Ascending aorta (tissue), 2 donors: ENCODE measurements around the gene CCDC150. TPM values are rescaled to one million over a fixed set of nuclear protein-coding genes. Genes with fewer than 3 reads are reported as not detected.

ENCODE experiments used
- DNase-seq, 2 donors: peaks; one replicate each; pipeline ENCODE4 v3.0.0-alpha.2; 2019; ENCODE audit warnings: low spot score in 2 of 2
- H3K27ac ChIP-seq, 2 donors: fragments of 200-600 bp; sonication (generic); one replicate each; pipeline ENCODE4 v1.5.1; 2016 to 2017; ENCODE audit warnings: mild to moderate bottlenecking in 1 of 2
- H3K27me3 ChIP-seq: fragments of 200-600 bp; sonication (generic); one replicate; pipeline ENCODE4 v1.5.1; 2017
- H3K36me3 ChIP-seq, 2 donors: fragments of 200-600 bp; sonication (generic); one replicate each; pipeline ENCODE4 v1.5.1; 2016
- H3K4me1 ChIP-seq, 2 donors: fragments of 200-600 bp; sonication (generic); one replicate each; pipeline ENCODE4 v1.5.1; 2016 to 2017; ENCODE audit warnings: mild to moderate bottlenecking in 1 of 2
- H3K4me3 ChIP-seq, 2 donors: fragments of 200-600 bp; sonication (generic); one replicate each; pipeline ENCODE4 v1.5.1; 2016 to 2017; ENCODE audit warnings: mild to moderate bottlenecking in 1 of 2
- H3K9me3 ChIP-seq, 2 donors: fragments of 200-600 bp; sonication (generic); one replicate each; pipeline ENCODE4 v1.5.1; 2016
- CTCF ChIP-seq, 3 experiments: fragments of 200-600 bp in 2 of 3; fragments of 450-650 bp in 1 of 3; sonication (generic) in 2 of 3; IDR thresholded peaks; one replicate each; pipeline ENCODE4 v1.5.1; 2016 to 2019; ENCODE audit warnings: antibody characterized with exemption in 3 of 3, mild to moderate bottlenecking in 1 of 3, moderate library complexity in 1 of 3
- intact Hi-C: fragments of 100-400 bp; cut with DNase I; formaldehyde crosslinking; loops from one replicate; pipeline ENCODE4 v1.15.1; 2023
- total RNA-seq: library from RNA; depleted of rRNA; stranded (reverse); fragments of >200 nt; gene quantifications from one replicate; pipeline ENCODE4 v1.1.0, GENCODE V29; 2016

The CCDC150 gene
- total RNA-seq, 1 donor from 2014 or later, result 7.1 TPM

DNA sequence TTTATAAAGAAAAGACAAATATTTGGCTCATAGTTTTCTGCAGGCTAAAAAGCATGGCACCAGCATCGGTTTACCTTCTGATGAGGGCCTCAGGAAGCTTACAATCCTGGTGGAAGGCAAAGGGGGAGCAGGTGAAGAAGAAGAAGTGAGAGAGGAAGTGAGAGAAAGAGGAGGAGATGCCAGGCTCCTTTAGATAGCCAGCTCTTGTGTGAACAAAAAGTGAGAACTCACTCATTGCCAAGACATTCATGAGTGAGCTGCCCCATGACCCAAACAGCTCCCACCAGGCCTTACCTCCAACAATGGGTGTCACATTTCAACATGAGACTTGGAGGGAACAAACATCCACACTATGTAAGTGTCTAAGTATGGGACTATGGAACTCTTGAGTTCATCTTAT lies 14.3 kb downstream of the CCDC150 start:
- TF ChIP-seq CTCF (IDR thresholded peaks at IDR 0.05), result no peak
- H3K4me3 ChIP-seq, result no peak overlapping the region
- DNase-seq, result no peak
- no peaks in the 10 kb centered on the region for H3K4me1 ChIP-seq
- no peaks in the 10 kb centered on the region for H3K27me3 ChIP-seq
- H3K27ac ChIP-seq, result no peak overlapping the region
- H3K36me3 ChIP-seq, result no peaks in the 10 kb centered on the region
- H3K9me3 ChIP-seq, result peaks cover 14 to 20% of the 10 kb centered on the region in 2 donors
- intact Hi-C loops, result no loop called here

GRCh38 chr2:196655761-196656160 lies 16.2 kb downstream of the CCDC150 start:
- H3K4me1 ChIP-seq, result no peaks in the 10 kb centered on the region
- no peak for DNase-seq
- TF ChIP-seq CTCF (IDR thresholded peaks at IDR 0.05), result no peak
- H3K27ac ChIP-seq, result no peak overlapping the region
- H3K4me3 ChIP-seq, result no peak overlapping the region
- no peaks in the 10 kb centered on the region for H3K27me3 ChIP-seq
- intact Hi-C loops, result no loop called here
- H3K36me3 ChIP-seq, result no peaks in the 10 kb centered on the region
- peaks cover 8 to 20% of the 10 kb centered on the region in 2 donors for H3K9me3 ChIP-seq

GRCh38 chr2:196657333-196657732 lies 17.8 kb downstream of the CCDC150 start:
- H3K27ac ChIP-seq, result no peak overlapping the region
- peaks cover 6 to 7% of the 10 kb centered on the region in 2 donors for H3K9me3 ChIP-seq
- H3K4me3 ChIP-seq, result no peak overlapping the region
- intact Hi-C loops, result no loop called here
- no peak for DNase-seq
- no peaks in the 10 kb centered on the region for H3K4me1 ChIP-seq
- no peaks in the 10 kb centered on the region for H3K36me3 ChIP-seq
- no peak for TF ChIP-seq CTCF (IDR thresholded peaks at IDR 0.05)
- no peaks in the 10 kb centered on the region for H3K27me3 ChIP-seq

DNA sequence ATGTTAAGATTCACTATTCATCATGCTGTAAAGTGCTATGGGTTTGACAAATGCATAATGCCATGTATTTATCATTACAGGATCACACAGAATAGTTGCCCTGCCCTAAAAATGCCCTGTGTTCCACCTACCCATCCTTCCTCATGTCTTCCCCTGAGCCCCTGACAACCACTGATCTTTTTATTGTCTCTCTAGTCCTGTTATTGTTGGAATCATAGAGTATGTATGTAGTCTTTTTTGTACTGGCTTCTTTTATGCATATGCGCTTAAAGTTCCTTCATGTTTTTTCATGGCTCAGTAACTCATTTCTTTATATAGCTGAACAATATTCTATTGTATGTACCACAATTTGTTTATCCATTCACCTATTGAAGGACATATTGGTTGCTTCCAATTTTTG lies 20.3 kb downstream of the CCDC150 start:
- Histone ChIP-seq H3K27ac (no peak overlapping the region), H3K4me1 (no peaks in the 10 kb centered on the region), H3K27me3 (no peaks in the 10 kb centered on the region), H3K9me3 (no peaks in the 10 kb centered on the region), H3K36me3 (no peaks in the 10 kb centered on the region), H3K4me3 (no peak overlapping the region)
- TF ChIP-seq CTCF (IDR thresholded peaks at IDR 0.05), result no peak
- intact Hi-C loops, result no loop called here
- DNase-seq, result no peak

- Histone ChIP-seq H3K27me3 (no peaks in the 10 kb centered on the region), H3K4me3 (no peak overlapping the region), H3K36me3 (no peaks in the 10 kb centered on the region), H3K9me3 (no peaks in the 10 kb centered on the region), H3K27ac (no peak overlapping the region), H3K4me1 (no peaks in the 10 kb centered on the region)
- no peak for TF ChIP-seq CTCF (IDR thresholded peaks at IDR 0.05)
- DNase-seq, result no peak
- intact Hi-C loops, result no loop called here
These were observed 20.7 kb downstream of the CCDC150 start for GRCh38 chr2:196660244-196660643.

GRCh38 chr2:196670342-196670741 lies 30.8 kb downstream of the CCDC150 start:
- TF ChIP-seq CTCF (IDR thresholded peaks at IDR 0.05), result no peak
- intact Hi-C loops, result no loop called here
- Histone ChIP-seq H3K27me3 (no peaks in the 10 kb centered on the region), H3K9me3 (no peaks in the 10 kb centered on the region), H3K4me3 (no peak overlapping the region), H3K27ac (no peak overlapping the region), H3K4me1 (no peaks in the 10 kb centered on the region), H3K36me3 (no peaks in the 10 kb centered on the region)
- no peak for DNase-seq
